Activated CD8-positive, alpha-beta memory T cell treated with anti-CD3 and anti-CD28 coated beads for 48 hours (primary cell): ENCODE data around the gene IFI35.

ENCODE experiments used
- DNase-seq, 3 experiments: peaks; one replicate each; pipeline ENCODE4 v3.0.0-alpha.2; 2020; ENCODE audit warnings: low read depth in 2 of 3, low spot score in 2 of 3

Gene IFI35

GRCh38 chr17:43020789-43021740 is 14.5 kb downstream of the IFI35 start:
- DNase-seq = no peak

GRCh38 chr17:43021741-43022512 is 15.3 kb downstream of the IFI35 start, which contains the start of gene VAT1:
Gene VAT1, minus strand, starts transcription at chr17:43022385. Its CDS starts 63 bp downstream, at chr17:43022322.
- peak in 1 of 3 experiments; percentile 47 for DNase-seq

- DNase-seq = peak; percentile 53 to 57 (median 55)
These were observed 18.1 kb downstream of the IFI35 start, which contains the start of gene RND2 for GRCh38 chr17:43024407-43025289. Gene RND2, plus strand, starts transcription at chr17:43025231. Its CDS starts 117 bp downstream, at chr17:43025348.

GRCh38 chr17:43025290-43025657 is 18.7 kb downstream of the IFI35 start:
- no peak for DNase-seq

- no peak for DNase-seq
These were observed 19.4 kb downstream of the IFI35 start for GRCh38 chr17:43025766-43026537.

- no peak for DNase-seq
These were observed 20.0 kb downstream of the IFI35 start for GRCh38 chr17:43026595-43026994.

- no peak for DNase-seq
These were observed 20.8 kb downstream of the IFI35 start for GRCh38 chr17:43027091-43028032.

- no peak for DNase-seq
These were observed 21.8 kb downstream of the IFI35 start for GRCh38 chr17:43028221-43028861.

- DNase-seq = no peak
These were observed 23.7 kb downstream of the IFI35 start for GRCh38 chr17:43030137-43030767.

- DNase-seq = no peak
These were observed 25.1 kb downstream of the IFI35 start for GRCh38 chr17:43031666-43032065.

- no peak for DNase-seq
These were observed 27.6 kb downstream of the IFI35 start for GRCh38 chr17:43033948-43034881.

GRCh38 chr17:43034894-43035293 is 28.3 kb downstream of the IFI35 start:
- no peak for DNase-seq

GRCh38 chr17:43039646-43040045 is 33.1 kb downstream of the IFI35 start:
- DNase-seq = no peak

- DNase-seq = no peak
These were observed 34.1 kb downstream of the IFI35 start for GRCh38 chr17:43040655-43041054.

GRCh38 chr17:43042025-43042628 is 35.5 kb downstream of the IFI35 start:
- DNase-seq = no peak

GRCh38 chr17:43043307-43043706 is 36.7 kb downstream of the IFI35 start:
- no peak for DNase-seq

- no peak for DNase-seq
These were observed 37.4 kb downstream of the IFI35 start for GRCh38 chr17:43044024-43044423.
